ENCODE measurements around the gene LTA. TPM values are rescaled to one million over a fixed set of nuclear protein-coding genes. Genes with fewer than 3 reads are reported as not detected.
"Not testable (repeated sequence)": the region's sequence is repeated elsewhere in the genome, so short reads cannot be mapped to it uniquely, and the experiment has no call there.

Gene LTA
- total and polyA plus RNA-seq, 2 experiments from 2014 or later, result not detected

- Mint-ChIP-seq H3K9me3 (no peaks in the 10 kb centered on the region), H3K4me3 (peak overlapping the region; percentile 76; the same call in 1 of the 3 replicates), H3K27ac (no peak overlapping the region), H3K4me1 (peaks cover 18% of the 10 kb centered on the region), H3K27me3 (ENCODE audit: insufficient read depth, low read depth, poor library complexity) (peaks cover 5% of the 10 kb centered on the region), H3K36me3 (ENCODE audit: low read depth) (peaks cover 27% of the 10 kb centered on the region)
- Histone ChIP-seq H3K4me3 (no peak overlapping the region), H3K27me3 (ENCODE audit: insufficient read depth) (no peaks in the 10 kb centered on the region), H3K4me1 (ENCODE audit: insufficient read depth) (0 out of 2 replicates have a peak, but pooled peaks cover 7% of the 10 kb centered on the region), H3F3A (replicated peaks; ENCODE audit: low read depth) (0 out of 2 replicates have a peak, but pooled peaks cover 4% of the 10 kb centered on the region), H3K27ac (ENCODE audit: low read depth) (no peak overlapping the region), H3K36me3 (ENCODE audit: insufficient read depth) (0 out of 2 replicates have a peak, but pooled peaks cover 8% of the 10 kb centered on the region), H3K9me2 (ENCODE audit: insufficient read depth) (no peaks in the 10 kb centered on the region), H4K20me1 (replicated peaks; ENCODE audit: insufficient read depth) (no peaks in the 10 kb centered on the region), H3K4me2 (no peak overlapping the region), H3K79me2 (replicated peaks; ENCODE audit: insufficient read depth) (peaks cover 10% of the 10 kb centered on the region), H2AFZ (no peak overlapping the region)
- no peak for TF ChIP-seq CREB1 (CRISPR knock-in tag; IDR thresholded peaks at IDR 0.05; ENCODE audit: low read depth)
- TF ChIP-seq ZNF114 (CRISPR knock-in tag; IDR thresholded peaks at IDR 0.05), result no peak
- TF ChIP-seq ETS1 (IDR thresholded peaks at IDR 0.05), result no peak
- no peak for DNase-seq (ENCODE audit: low spot score)
- ATAC-seq, result no peak
These were observed 23.6 kb upstream of the LTA start for GRCh38 chr6:31548544-31548873.

- not testable (repeated sequence) for H3K27ac Mint-ChIP-seq; H3K27me3 Mint-ChIP-seq (ENCODE audit: insufficient read depth, low read depth, poor library complexity); H3K9me3 Mint-ChIP-seq; H3K27me3 ChIP-seq (ENCODE audit: insufficient read depth); H3K79me2 ChIP-seq (replicated peaks; ENCODE audit: insufficient read depth); H3K27ac ChIP-seq (ENCODE audit: low read depth); H3K4me1 Mint-ChIP-seq; H3K4me3 ChIP-seq; H3K9me2 ChIP-seq (ENCODE audit: insufficient read depth); H3F3A ChIP-seq (replicated peaks; ENCODE audit: low read depth); H3K4me3 Mint-ChIP-seq; H3K4me1 ChIP-seq (ENCODE audit: insufficient read depth); H3K4me2 ChIP-seq; H3K36me3 ChIP-seq (ENCODE audit: insufficient read depth); H4K20me1 ChIP-seq (replicated peaks; ENCODE audit: insufficient read depth); H2AFZ ChIP-seq
- peak; percentile 66 to 87 for TF ChIP-seq CTCF (conservative IDR thresholded peaks at IDR 0.05; ENCODE audit: low read depth in 2 of 2)
- peak; percentile 82 for DNase-seq (ENCODE audit: low spot score)
- peak; percentile 2; the same call in 2 of the 3 replicates for ATAC-seq
- peaks cover 27% of the 10 kb centered on the region for H3K36me3 Mint-ChIP-seq (ENCODE audit: low read depth)
These were observed 20.7 kb upstream of the LTA start for GRCh38 chr6:31551371-31551770.

- no peak for ATAC-seq
- H3K36me3 ChIP-seq (ENCODE audit: insufficient read depth), result no peaks in the 10 kb centered on the region
- TF ChIP-seq CTCF (conservative IDR thresholded peaks at IDR 0.05; ENCODE audit: low read depth in 2 of 2), result no peak
- no peak for TF ChIP-seq ZNF462 (CRISPR knock-in tag; IDR thresholded peaks at IDR 0.05)
These were observed 15.8 kb upstream of the LTA start for GRCh38 chr6:31556307-31556706.

More at GRCh38 chr6:31556307-31556706, 15.8 kb upstream of the LTA start:
- Mint-ChIP-seq H3K27ac (no peak overlapping the region), H3K9me3 (no peaks in the 10 kb centered on the region; the same call in 2 of the 3 replicates), H3K4me1 (peaks cover 18% of the 10 kb centered on the region), H3K36me3 (ENCODE audit: low read depth) (peaks cover 33% of the 10 kb centered on the region), H3K4me3 (no peak overlapping the region), H3K27me3 (ENCODE audit: insufficient read depth, low read depth, poor library complexity) (peaks cover 5% of the 10 kb centered on the region)
- Histone ChIP-seq H3K79me2 (replicated peaks; ENCODE audit: insufficient read depth) (no peaks in the 10 kb centered on the region), H3K4me2 (no peak overlapping the region), H3K4me3 (no peak overlapping the region), H4K20me1 (replicated peaks; ENCODE audit: insufficient read depth) (no peaks in the 10 kb centered on the region), H3K9me2 (ENCODE audit: insufficient read depth) (no peaks in the 10 kb centered on the region), H2AFZ (no peak overlapping the region), H3K27me3 (ENCODE audit: insufficient read depth) (no peaks in the 10 kb centered on the region), H3F3A (replicated peaks; ENCODE audit: low read depth) (no peaks in the 10 kb centered on the region), H3K4me1 (ENCODE audit: insufficient read depth) (peaks cover 3% of the 10 kb centered on the region; the same call in 1 of the 2 replicates), H3K27ac (ENCODE audit: low read depth) (no peak overlapping the region)
- no peak for DNase-seq (ENCODE audit: low spot score)

Data from GM23338 (cell line).